ENCODE data around the gene TM6SF1.
"Not testable (repeated sequence)": the region's sequence is repeated elsewhere in the genome, so short reads cannot be mapped to it uniquely, and the experiment has no call there.

The TM6SF1 gene

GRCh38 chr15:83090465-83090864 lies 17.0 kb upstream of the TM6SF1 start:
- no peak for DNase-seq

DNA sequence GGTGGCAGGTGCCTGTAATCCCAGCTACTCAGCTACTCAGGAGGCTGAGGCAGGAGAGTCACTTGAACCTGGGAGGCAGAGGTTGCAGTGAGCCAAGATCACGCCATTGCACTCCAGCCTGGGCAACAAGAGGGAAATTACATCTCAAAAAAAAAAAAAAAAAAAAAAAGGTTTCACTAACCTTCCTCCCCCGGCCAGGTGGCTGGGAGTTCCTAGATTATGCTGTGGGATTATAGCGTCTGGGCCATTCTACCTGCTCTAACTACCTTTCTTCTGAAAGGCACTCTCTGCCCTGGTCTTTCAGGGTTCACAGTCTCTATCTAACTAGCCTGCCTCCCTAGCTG lies 15.5 kb upstream of the TM6SF1 start:
- DNase-seq: not testable (repeated sequence)

- DNase-seq: no peak
These were observed 15.0 kb upstream of the TM6SF1 start for GRCh38 chr15:83092309-83092976.

DNA sequence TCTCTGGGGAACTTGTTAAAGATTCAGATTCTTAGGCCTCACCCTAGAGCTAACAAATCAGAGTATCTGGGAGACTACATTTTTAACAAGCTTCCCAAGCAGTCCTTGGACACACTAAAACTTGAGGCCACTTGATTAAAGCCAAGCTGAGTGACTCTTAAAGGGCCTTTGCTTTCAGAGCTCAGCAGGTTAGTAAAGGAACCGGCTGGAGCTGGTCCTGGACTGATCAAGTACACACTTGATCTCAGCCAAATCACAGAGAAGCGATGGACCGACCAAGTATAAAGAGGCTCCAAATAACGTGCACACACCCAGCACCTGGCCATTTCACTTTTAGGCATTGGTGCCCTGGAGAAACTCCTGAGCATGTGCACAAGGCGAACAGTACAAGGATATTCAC lies 12.9 kb upstream of the TM6SF1 start:
- no peak for DNase-seq

GRCh38 chr15:83098079-83098478 lies 9.4 kb upstream of the TM6SF1 start:
- no peak for DNase-seq

DNA sequence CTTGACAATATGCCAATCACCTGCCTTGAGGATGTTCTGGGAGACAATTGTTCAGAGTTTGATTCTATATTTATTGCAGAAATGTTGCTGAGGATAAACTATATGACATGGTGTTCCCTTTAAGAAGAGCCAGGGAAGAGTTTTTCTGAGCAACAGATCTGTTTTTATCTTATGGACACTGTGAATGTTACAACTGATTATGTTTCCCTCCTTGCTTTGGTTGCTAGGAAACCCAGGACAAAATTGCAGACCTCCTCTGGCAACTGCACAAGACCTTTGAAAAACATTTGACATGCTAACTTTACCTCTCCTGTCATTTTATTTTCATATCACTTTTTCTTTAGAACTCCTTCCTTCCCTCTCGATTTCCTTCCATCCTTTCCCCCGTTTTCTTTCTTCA lies 8.2 kb upstream of the TM6SF1 start:
- DNase-seq: no peak

DNA sequence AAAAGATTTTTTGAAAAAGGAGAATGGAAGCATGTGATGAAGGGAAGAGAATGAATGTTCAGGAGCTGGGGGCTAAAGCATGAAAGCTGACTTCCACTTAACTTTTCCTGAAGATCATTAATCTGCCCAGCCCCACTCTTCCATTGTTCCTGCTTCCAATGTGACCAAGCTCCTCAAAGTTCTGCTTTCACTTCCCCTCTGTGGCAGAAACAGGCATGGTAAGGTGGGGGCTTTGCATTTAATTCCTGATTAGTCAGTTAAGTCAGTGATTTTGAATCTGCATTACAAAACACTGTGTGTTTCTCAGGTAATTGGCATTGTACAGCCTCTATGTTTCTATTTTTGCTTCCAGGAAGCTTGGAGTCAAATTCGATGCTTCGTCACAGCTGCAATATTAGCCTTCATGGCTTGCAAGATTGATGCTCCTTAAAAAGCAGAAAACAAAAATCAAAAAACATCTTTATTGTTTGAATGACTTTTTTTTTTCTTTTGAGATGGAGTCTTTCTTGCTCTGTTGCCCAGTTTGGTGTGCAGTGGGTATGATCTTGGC lies 7.3 kb upstream of the TM6SF1 start:
- no peak for DNase-seq

DNA sequence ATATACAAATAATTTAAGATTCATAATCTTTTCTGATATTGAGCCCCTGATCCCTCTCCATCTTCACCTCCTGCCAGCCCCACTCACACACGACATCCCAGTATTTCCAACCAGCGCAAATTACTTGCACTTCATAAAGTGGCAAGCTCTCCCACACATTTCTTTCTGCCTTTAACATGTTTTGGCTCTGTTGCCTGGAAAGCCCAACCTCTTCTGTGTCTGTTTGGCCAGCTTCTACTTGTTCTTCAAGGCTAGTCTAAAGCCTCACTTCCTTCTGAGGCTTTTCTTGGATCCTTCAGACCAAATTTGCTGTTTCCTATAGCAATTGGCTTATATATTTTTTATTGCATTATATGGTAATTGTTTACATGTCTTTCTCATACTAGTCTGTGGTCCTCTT lies 5.1 kb upstream of the TM6SF1 start:
- DNase-seq: no peak

DNA sequence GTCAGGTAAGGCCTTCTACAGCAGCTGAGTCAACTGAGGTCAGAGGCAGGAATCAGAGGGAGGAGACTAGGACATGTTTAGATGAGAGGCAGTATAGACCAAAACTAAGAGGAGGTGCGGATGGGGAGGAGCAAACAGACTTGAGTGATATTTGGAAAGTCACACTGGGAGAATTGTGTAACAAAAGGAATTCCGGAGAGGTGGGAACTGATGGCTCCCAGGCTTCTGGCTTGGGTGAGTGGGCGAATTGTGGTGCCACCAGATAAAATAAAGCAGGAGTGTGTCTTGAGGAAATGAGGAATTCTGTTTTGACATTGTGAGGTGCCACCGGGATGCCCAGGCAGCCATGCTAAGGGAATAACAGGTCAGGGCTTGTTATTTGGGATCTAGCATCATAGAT lies 3.3 kb upstream of the TM6SF1 start:
- DNase-seq: no peak

GRCh38 chr15:83105440-83105839 lies 2.0 kb upstream of the TM6SF1 start:
- DNase-seq: no peak

GRCh38 chr15:83107841-83108181 lies 366 bp downstream of the TM6SF1 start:
- DNase-seq: no peak

DNA sequence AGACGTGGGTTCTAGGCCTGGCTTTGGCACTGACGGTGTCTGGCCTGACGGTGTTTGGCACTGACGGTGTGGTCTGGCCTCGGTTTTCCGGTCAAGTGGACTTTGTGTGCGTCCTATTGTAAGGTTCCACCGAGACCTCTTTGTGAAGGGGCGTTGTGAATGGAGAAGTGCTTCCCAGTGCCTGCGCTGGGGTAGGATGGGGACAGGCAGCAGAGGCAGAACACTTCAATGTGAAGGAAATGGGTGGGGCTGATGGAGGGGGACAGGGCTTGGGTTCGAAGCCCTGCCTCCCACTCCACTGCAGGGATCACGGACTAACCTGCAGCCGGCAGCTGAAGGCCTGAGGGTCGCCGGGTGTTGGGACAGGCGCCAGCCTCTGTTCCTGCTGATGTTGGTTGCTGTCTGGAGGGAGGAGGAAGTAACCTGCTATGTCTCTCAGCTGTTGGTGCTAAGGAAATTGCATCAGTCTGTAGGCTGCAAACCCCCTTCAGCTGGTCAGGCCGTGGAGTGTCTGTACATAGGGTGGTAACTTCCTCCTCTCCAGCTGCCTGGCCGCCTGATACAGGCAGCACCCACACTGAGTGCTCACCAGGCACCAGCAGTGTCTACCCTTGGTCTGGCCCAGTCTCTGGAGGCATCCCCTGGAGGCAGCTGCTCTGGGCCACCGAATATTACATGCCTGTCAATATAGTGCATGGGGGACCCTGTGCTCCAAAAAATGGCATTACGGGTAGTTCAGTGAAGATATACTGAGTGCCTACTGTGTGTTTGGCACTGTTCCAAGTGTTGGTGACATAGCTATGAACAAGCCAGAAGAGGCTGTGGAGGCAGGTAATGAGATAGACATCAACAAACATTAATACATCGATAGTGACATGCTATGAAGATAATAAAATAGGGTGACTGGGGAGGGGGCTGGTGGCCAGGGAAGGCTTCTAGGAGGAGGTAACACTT lies 1.1 kb downstream of the TM6SF1 start:
- DNase-seq: no peak

DNA sequence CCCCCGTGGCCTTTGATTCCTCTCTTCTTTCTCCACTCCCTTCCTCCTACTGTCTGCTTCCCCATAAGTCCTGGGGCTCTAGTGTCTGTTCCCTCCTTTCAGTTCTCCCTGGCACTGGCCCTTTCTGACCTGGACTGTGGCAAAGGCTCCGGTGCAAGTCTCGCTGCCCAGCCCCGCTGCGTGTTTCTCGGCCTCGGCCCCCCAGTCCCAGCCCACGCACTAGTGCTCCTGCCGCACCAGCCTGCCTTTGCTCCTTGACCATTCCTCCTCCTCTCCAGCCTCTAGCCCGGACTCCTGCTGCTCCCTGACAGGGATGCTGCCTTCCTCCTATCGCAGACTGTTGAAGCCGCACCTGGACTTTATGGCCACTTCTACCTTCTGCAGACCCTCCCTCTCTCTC lies 2.1 kb downstream of the TM6SF1 start:
- DNase-seq: no peak

DNA sequence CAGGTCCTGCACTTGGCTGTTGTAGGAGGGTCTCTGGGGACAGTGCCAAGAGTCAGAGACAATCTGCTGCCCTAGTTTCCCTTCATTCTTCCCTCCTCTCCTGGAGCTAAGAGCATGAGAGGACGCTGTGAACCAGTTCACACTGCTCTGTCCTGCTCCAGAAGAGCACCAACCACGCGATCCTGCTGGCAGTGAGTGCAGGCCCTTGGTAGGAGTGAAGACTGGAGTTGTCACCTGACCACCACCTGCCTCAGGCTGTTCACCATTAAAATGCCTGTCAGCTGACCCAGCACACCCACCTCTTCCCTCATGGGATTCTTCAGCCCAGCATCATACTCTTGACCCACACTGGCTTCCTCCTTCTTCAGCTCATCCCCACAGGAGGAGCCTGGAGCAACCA lies 2.9 kb downstream of the TM6SF1 start:
- DNase-seq: no peak

GRCh38 chr15:83111149-83111548 lies 3.7 kb downstream of the TM6SF1 start:
- DNase-seq: no peak

DNA sequence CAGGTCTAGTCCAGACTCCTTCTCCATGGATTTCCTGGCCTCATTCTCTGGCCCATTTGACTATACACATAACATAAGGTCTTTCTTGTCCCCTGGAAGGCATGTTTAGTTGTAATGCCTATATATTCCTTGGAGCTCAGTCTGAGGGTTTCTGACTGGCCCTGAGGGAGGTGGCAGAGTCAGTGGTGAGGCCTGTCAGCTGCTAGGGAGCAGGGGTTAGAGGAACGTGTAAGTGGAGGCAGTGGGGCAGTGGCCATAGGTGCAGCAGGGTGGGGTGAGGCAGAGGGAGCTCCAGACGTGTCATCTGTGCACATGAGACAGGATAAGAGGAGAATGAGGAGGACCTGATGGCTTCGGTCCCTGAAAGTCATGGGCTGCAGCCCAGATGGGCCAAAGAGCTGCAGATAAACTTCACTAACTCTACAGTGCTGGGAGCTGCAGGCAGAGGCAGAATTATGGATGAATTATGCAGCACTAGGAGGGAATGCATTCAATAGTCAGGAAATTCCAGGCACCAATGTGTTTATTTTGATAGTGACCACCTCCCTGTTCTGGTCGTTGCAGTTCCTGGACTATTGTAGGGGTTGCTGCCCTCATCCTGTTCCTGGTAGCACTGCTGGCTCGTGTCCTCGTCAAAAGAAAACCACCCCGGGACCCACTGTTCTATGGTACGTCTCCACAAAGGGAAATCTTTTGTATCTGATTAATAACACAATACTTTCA lies 4.9 kb downstream of the TM6SF1 start:
- DNase-seq: no peak

GRCh38 chr15:83112956-83113299 lies 5.5 kb downstream of the TM6SF1 start:
- DNase-seq: no peak

GRCh38 chr15:83113881-83114674 lies 6.6 kb downstream of the TM6SF1 start:
- DNase-seq: no peak

DNA sequence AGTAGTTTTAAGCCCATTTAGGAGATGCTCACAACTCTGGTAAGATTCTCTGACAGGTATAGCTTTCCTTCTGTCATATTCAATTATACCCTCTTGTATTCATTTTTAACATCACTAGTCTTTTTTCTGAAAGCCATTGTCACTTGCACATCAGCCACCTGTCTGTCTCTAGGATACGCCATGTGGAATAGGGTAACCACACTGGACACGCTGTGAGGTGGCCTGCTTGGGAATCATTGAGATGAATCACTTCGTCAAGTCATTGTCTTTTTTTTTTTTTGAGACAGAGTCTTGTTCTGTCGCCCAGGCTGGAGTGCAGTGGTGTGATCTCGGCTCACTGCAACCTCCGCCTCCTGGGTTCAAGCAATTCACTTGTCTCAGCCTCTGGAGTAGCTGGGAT lies 7.4 kb downstream of the TM6SF1 start:
- no peak for DNase-seq

DNA sequence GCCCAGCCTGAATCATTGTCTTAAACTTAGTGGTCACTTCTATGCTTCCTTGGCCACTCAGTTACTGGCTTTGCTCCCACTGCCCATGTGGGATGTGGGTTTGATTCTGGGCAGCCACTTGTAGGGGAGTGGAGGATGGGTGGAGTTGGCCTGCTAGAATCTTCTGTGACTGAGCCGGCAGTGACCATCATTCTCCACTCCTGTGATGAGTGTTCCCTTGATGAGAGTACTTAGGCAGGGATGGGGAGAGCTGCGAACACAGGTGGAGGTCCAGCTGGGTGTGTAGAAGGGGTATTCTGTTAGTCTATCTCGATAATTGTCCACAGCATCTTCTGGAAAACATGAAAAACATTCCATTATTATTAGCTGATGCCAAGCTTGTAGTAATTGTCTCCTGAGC lies 8.0 kb downstream of the TM6SF1 start:
- DNase-seq: no peak

DNA sequence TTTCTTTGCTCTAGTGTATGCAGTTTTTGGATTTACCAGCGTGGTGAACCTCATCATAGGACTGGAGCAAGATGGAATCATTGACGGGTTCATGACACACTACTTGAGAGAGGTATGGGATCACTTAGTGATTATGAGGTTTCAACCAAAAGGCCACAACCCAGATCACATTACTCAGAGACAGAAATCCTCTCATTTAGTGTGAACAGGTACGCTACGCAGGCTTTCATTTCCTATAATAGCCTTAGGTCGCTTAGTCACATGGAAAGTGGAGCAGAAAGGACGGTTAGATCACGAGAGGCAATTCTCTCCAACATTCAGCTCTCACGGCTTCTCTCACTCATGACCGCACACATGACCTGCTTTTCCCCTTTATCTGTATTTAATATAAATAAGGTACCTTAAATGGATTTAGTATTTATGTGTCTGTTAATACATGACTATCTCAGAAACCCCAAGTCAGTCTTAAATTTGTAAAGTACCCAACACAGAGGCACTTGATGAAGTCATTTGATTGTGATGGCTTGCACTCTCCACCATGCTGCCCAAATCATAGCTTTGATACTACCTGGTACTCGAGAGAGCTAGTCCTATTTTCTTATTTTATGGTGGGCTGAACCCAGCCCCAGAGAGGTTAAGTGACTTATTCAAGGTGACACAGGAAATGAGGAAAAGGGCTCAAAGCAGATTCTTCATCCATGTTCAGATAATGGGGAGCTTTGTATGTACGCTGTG lies 8.6 kb downstream of the TM6SF1 start:
- DNase-seq: no peak

GRCh38 chr15:83118291-83118827 lies 10.9 kb downstream of the TM6SF1 start:
- DNase-seq: no peak
